ENCODE data around the gene GINS3. TPM values are rescaled to one million over a fixed set of nuclear protein-coding genes. Genes with fewer than 3 reads are reported as not detected.
"Not testable (repeated sequence)": the region's sequence is repeated elsewhere in the genome, so short reads cannot be mapped to it uniquely, and the experiment has no call there.

The GINS3 gene
- total RNA-seq, 2 donors from 2014 or later, result 11.8 to 21.6 TPM

GRCh38 chr16:58409316-58409973 lies 17.2 kb downstream of the GINS3 start:
- Mint-ChIP-seq H3K4me3 (no peak overlapping the region), H3K27ac (no peak overlapping the region), H3K36me3 (no peaks in the 10 kb centered on the region)

GRCh38 chr16:58411336-58411735 lies 19.1 kb downstream of the GINS3 start:
- H3K27me3 Mint-ChIP-seq, result no peaks in the 10 kb centered on the region
- H3K36me3 Mint-ChIP-seq, result no peaks in the 10 kb centered on the region
- ATAC-seq (no peak), DNase-seq (ENCODE audit: low spot score) (no peak)
- H3K9me3 Mint-ChIP-seq, result no peaks in the 10 kb centered on the region
- H3K4me1 Mint-ChIP-seq (ENCODE audit: low read depth in 2 of 2), result no peaks in the 10 kb centered on the region
- H3K4me3 Mint-ChIP-seq, result no peak overlapping the region
- H3K27ac Mint-ChIP-seq, result no peak overlapping the region

More at GRCh38 chr16:58409316-58409973, 17.2 kb downstream of the GINS3 start:
- DNase-seq (ENCODE audit: low spot score), result no peak
- no peaks in the 10 kb centered on the region for H3K27me3 Mint-ChIP-seq
- H3K9me3 Mint-ChIP-seq, result no peaks in the 10 kb centered on the region
- no peaks in the 10 kb centered on the region for H3K4me1 Mint-ChIP-seq (ENCODE audit: low read depth in 2 of 2)
- ATAC-seq, result no peak

GRCh38 chr16:58411736-58412614 lies 19.7 kb downstream of the GINS3 start:
- ATAC-seq, result no peak
- H3K27ac Mint-ChIP-seq, result no peak overlapping the region
- no peak for DNase-seq (ENCODE audit: low spot score)
- no peaks in the 10 kb centered on the region for H3K9me3 Mint-ChIP-seq
- H3K4me1 Mint-ChIP-seq (ENCODE audit: low read depth in 2 of 2), result no peaks in the 10 kb centered on the region
- H3K4me3 Mint-ChIP-seq, result no peak overlapping the region
- H3K27me3 Mint-ChIP-seq, result no peaks in the 10 kb centered on the region
- no peaks in the 10 kb centered on the region for H3K36me3 Mint-ChIP-seq

GRCh38 chr16:58412615-58412970 lies 20.3 kb downstream of the GINS3 start:
- H3K9me3 Mint-ChIP-seq; ATAC-seq; H3K4me3 Mint-ChIP-seq; DNase-seq (ENCODE audit: low spot score); H3K27me3 Mint-ChIP-seq; H3K4me1 Mint-ChIP-seq (ENCODE audit: low read depth in 2 of 2); H3K27ac Mint-ChIP-seq; H3K36me3 Mint-ChIP-seq: not testable (repeated sequence)

- DNase-seq (ENCODE audit: low spot score), result no peak
- Mint-ChIP-seq H3K4me1 (ENCODE audit: low read depth in 2 of 2) (peaks cover 2% of the 10 kb centered on the region in 2 donors), H3K9me3 (no peaks in the 10 kb centered on the region)
Observed at GRCh38 chr16:58413359-58413758, 21.1 kb downstream of the GINS3 start.

GRCh38 chr16:58415003-58415402 lies 22.7 kb downstream of the GINS3 start:
- peaks cover 5 to 6% of the 10 kb centered on the region in 2 donors for H3K4me1 Mint-ChIP-seq (ENCODE audit: low read depth in 2 of 2)
- DNase-seq (ENCODE audit: low spot score), result no peak
- no peaks in the 10 kb centered on the region for H3K9me3 Mint-ChIP-seq
- no peaks in the 10 kb centered on the region for H3K36me3 Mint-ChIP-seq
- no peak overlapping the region for H3K4me3 Mint-ChIP-seq
- H3K27ac Mint-ChIP-seq, result no peak overlapping the region
- no peak for ATAC-seq
- H3K27me3 Mint-ChIP-seq, result peaks cover 4 to 7% of the 10 kb centered on the region in 2 donors

More at GRCh38 chr16:58413359-58413758, 21.1 kb downstream of the GINS3 start:
- no peak overlapping the region for H3K4me3 Mint-ChIP-seq
- ATAC-seq, result no peak
- peaks cover 3 to 4% of the 10 kb centered on the region in 2 donors for H3K27me3 Mint-ChIP-seq
- H3K36me3 Mint-ChIP-seq, result no peaks in the 10 kb centered on the region
- H3K27ac Mint-ChIP-seq, result no peak overlapping the region

GRCh38 chr16:58415961-58416360 lies 23.7 kb downstream of the GINS3 start:
- not testable (repeated sequence) for DNase-seq (ENCODE audit: low spot score); H3K36me3 Mint-ChIP-seq; H3K9me3 Mint-ChIP-seq; ATAC-seq; H3K4me1 Mint-ChIP-seq (ENCODE audit: low read depth in 2 of 2); H3K27ac Mint-ChIP-seq; H3K4me3 Mint-ChIP-seq
- H3K27me3 Mint-ChIP-seq, result peaks cover 8 to 13% of the 10 kb centered on the region in 2 donors

GRCh38 chr16:58417035-58417434 lies 24.8 kb downstream of the GINS3 start:
- H3K27me3 Mint-ChIP-seq, result peaks cover 8 to 14% of the 10 kb centered on the region in 2 donors
- no peaks in the 10 kb centered on the region for H3K36me3 Mint-ChIP-seq
- ATAC-seq (no peak), DNase-seq (ENCODE audit: low spot score) (no peak)
- H3K4me3 Mint-ChIP-seq, result no peak overlapping the region
- H3K9me3 Mint-ChIP-seq, result no peaks in the 10 kb centered on the region
- H3K4me1 Mint-ChIP-seq (ENCODE audit: low read depth in 2 of 2), result peaks cover 5 to 6% of the 10 kb centered on the region in 2 donors
- H3K27ac Mint-ChIP-seq, result no peak overlapping the region

GRCh38 chr16:58417600-58417999 lies 25.3 kb downstream of the GINS3 start:
- Mint-ChIP-seq H3K4me3 (no peak overlapping the region), H3K4me1 (ENCODE audit: low read depth in 2 of 2) (peaks cover 5 to 6% of the 10 kb centered on the region in 2 donors), H3K36me3 (no peaks in the 10 kb centered on the region), H3K27ac (no peak overlapping the region), H3K9me3 (no peaks in the 10 kb centered on the region), H3K27me3 (peaks cover 9 to 18% of the 10 kb centered on the region in 2 donors)
- ATAC-seq, result no peak
- DNase-seq (ENCODE audit: low spot score), result no peak

- peaks cover 12 to 22% of the 10 kb centered on the region in 2 donors for H3K27me3 Mint-ChIP-seq
Observed at GRCh38 chr16:58418026-58418425, 25.8 kb downstream of the GINS3 start.

GRCh38 chr16:58418601-58419000 lies 26.3 kb downstream of the GINS3 start:
- Mint-ChIP-seq H3K4me1 (ENCODE audit: low read depth in 2 of 2) (peaks cover 5 to 6% of the 10 kb centered on the region in 2 donors), H3K36me3 (no peaks in the 10 kb centered on the region), H3K27ac (no peak overlapping the region)

More at GRCh38 chr16:58418026-58418425, 25.8 kb downstream of the GINS3 start:
- DNase-seq (ENCODE audit: low spot score) (no peak), ATAC-seq (no peak)
- Mint-ChIP-seq H3K36me3 (no peaks in the 10 kb centered on the region), H3K4me1 (ENCODE audit: low read depth in 2 of 2) (peaks cover 5 to 6% of the 10 kb centered on the region in 2 donors), H3K4me3 (no peak overlapping the region), H3K27ac (no peak overlapping the region), H3K9me3 (no peaks in the 10 kb centered on the region)

GRCh38 chr16:58419241-58419990 lies 27.1 kb downstream of the GINS3 start:
- peaks cover 14 to 25% of the 10 kb centered on the region in 2 donors for H3K27me3 Mint-ChIP-seq
- no peaks in the 10 kb centered on the region for H3K36me3 Mint-ChIP-seq
- H3K27ac Mint-ChIP-seq, result no peak overlapping the region
- H3K4me3 Mint-ChIP-seq, result no peak overlapping the region
- DNase-seq (ENCODE audit: low spot score) (no peak), ATAC-seq (no peak)
- no peaks in the 10 kb centered on the region for H3K9me3 Mint-ChIP-seq
- peaks cover 5 to 6% of the 10 kb centered on the region in 2 donors for H3K4me1 Mint-ChIP-seq (ENCODE audit: low read depth in 2 of 2)

More at GRCh38 chr16:58418601-58419000, 26.3 kb downstream of the GINS3 start:
- Mint-ChIP-seq H3K9me3 (no peaks in the 10 kb centered on the region), H3K4me3 (no peak overlapping the region), H3K27me3 (peaks cover 14 to 25% of the 10 kb centered on the region in 2 donors)
- DNase-seq (ENCODE audit: low spot score) (no peak), ATAC-seq (peak in 1 of 2 donors; percentile 27)

- Mint-ChIP-seq H3K36me3 (no peaks in the 10 kb centered on the region), H3K27me3 (peaks cover 18 to 25% of the 10 kb centered on the region in 2 donors), H3K9me3 (no peaks in the 10 kb centered on the region), H3K4me3 (no peak overlapping the region), H3K27ac (no peak overlapping the region), H3K4me1 (ENCODE audit: low read depth in 2 of 2) (peaks cover 17 to 18% of the 10 kb centered on the region in 2 donors)
- ATAC-seq, result no peak
- no peak for DNase-seq (ENCODE audit: low spot score)
Observed at GRCh38 chr16:58421059-58421458, 28.8 kb downstream of the GINS3 start.
